ENCODE results near the gene ISM1.

DNA sequence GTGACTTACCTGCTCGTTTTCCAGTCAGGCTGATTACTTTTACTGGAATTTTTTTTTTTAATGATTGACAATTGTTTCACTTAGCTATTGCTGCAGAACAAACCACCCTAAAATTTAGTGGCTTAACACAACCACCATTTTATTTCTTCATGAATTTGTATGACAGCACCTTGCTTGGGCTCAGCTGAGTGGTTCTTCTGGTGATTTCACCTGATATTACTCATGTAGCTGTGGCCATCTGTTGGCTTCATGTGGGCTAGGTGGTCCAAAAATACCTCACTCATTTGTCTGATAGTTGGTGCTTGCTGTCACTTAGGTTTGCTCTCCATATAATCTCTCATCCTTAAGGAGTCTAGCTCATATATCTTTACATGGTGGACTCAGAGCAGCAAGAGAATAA lies 5.3 kb downstream of the ISM1 start:
- TF ChIP-seq POLR2A (IDR thresholded peaks at IDR 0.05): no peak
- TF ChIP-seq, protein P1, sequence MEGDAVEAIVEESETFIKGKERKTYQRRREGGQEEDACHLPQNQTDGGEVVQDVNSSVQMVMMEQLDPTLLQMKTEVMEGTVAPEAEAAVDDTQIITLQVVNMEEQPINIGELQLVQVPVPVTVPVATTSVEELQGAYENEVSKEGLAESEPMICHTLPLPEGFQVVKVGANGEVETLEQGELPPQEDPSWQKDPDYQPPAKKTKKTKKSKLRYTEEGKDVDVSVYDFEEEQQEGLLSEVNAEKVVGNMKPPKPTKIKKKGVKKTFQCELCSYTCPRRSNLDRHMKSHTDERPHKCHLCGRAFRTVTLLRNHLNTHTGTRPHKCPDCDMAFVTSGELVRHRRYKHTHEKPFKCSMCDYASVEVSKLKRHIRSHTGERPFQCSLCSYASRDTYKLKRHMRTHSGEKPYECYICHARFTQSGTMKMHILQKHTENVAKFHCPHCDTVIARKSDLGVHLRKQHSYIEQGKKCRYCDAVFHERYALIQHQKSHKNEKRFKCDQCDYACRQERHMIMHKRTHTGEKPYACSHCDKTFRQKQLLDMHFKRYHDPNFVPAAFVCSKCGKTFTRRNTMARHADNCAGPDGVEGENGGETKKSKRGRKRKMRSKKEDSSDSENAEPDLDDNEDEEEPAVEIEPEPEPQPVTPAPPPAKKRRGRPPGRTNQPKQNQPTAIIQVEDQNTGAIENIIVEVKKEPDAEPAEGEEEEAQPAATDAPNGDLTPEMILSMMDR (IDR thresholded peaks at IDR 0.05 in 8 of 11, conservative IDR thresholded peaks at IDR 0.05 in 3 of 11): no peak
